Peyer's patch (tissue), 4 donors: ENCODE measurements around the gene EMID1.

Source experiments
- POLR2A ChIP-seq, 2 donors: fragments of 450-650 bp; IDR thresholded peaks; one replicate each; pipeline ENCODE4 v1.5.1; 2017; ENCODE audit warnings: antibody characterized with exemption in 2 of 2, mild to moderate bottlenecking in 2 of 2, moderate library complexity in 2 of 2
- TF ChIP-seq, protein P1 (sequence below), 6 experiments: fragments of 450-650 bp in 4 of 6; fragments of 200-600 bp in 2 of 6; sonication (generic) in 1 of 6; IDR thresholded peaks; one replicate each; pipeline ENCODE4 v1.5.1; 2017 to 2019; ENCODE audit warnings: antibody characterized with exemption in 6 of 6, mild to moderate bottlenecking in 3 of 6, moderate library complexity in 1 of 6

GRCh38 chr22:29231971-29232959, 26.6 kb downstream of the EMID1 start:
- TF ChIP-seq, protein P1, sequence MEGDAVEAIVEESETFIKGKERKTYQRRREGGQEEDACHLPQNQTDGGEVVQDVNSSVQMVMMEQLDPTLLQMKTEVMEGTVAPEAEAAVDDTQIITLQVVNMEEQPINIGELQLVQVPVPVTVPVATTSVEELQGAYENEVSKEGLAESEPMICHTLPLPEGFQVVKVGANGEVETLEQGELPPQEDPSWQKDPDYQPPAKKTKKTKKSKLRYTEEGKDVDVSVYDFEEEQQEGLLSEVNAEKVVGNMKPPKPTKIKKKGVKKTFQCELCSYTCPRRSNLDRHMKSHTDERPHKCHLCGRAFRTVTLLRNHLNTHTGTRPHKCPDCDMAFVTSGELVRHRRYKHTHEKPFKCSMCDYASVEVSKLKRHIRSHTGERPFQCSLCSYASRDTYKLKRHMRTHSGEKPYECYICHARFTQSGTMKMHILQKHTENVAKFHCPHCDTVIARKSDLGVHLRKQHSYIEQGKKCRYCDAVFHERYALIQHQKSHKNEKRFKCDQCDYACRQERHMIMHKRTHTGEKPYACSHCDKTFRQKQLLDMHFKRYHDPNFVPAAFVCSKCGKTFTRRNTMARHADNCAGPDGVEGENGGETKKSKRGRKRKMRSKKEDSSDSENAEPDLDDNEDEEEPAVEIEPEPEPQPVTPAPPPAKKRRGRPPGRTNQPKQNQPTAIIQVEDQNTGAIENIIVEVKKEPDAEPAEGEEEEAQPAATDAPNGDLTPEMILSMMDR (IDR thresholded peaks at IDR 0.05), result no peak
- no peak for TF ChIP-seq POLR2A (IDR thresholded peaks at IDR 0.05)
